HT1080 (cell line): ENCODE measurements around the gene CTNNA2. TPM values are rescaled to one million over a fixed set of nuclear protein-coding genes. Genes with fewer than 3 reads are reported as not detected.

ENCODE experiments used
- DNase-seq: peaks from one replicate; pipeline ENCODE4 v3.0.0-alpha.2; 2015; ENCODE audit warnings: low read depth
- total RNA-seq: library from RNA; depleted of rRNA; stranded (reverse); fragments of >200 nt; shearing (Covaris generic); gene quantifications from 2 replicates; pipeline ENCODE4 v1.2.3, GENCODE V29; 2014

Gene CTNNA2
- total RNA-seq, 1 experiment from 2014 or later: not detected

DNA sequence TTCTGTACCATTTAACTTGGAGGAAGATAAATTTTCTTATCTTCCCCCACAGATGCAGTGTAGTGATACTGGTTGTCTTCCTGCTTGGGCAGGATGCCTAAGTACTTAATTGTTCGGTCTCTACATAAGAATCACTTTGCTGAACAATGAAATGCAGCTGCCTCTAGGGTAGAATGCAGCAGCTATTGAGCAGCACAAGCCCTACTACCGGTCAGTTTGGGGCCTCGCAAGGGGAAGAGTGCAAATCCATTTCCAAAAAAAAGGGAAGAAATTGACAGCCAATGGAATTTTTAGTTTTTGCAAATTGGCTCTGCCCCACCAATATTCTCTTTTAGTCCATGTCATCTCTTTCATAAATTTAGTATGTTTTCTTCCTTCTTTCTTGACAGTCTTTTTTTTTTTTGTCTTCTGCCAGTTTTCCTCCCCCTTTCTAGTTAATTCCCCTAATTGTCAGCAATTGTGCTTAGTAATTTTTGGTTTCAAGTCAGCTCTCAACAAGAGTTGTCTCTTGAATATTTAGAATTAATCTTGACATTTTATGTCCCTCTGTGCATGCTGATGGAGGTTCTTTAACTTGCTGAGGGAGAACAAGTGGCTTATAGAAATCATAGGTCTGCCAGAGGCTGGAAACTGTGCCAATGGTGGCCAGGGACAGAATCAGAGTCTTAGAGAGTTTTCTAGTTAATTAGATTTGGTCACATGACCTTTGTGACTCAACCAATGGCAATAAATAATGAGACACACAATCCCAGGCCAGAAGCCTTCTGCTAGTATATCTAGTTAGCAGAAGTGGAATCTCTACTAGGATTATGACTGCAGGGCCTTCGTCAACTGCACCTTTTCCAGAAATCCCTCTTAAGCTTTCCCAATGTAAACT, 270.0 kb downstream of the CTNNA2 start:
- no peak for DNase-seq

GRCh38 chr2:79788952-79789651, 276.3 kb downstream of the CTNNA2 start:
- no peak for DNase-seq

GRCh38 chr2:79789811-79790210, 277.0 kb downstream of the CTNNA2 start:
- no peak for DNase-seq

DNA sequence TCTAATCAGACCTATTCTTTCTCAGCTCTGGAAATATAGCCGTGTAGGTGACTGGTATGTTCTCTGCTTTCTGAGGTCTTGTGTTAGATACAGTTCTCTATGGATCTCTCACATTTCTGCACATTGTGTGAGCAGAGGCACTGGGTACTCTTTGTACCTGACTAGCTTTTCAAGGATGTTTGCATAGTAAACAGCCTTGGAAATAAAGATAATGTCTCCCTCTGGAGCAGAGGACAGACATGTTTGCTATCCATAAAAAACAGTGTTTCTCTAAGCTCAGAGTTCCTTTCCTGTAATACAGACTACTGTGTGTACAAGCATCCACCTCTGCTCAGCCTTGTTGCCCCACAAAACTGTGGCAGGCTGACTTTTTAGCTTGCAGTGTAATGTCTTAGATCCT, 279.2 kb downstream of the CTNNA2 start:
- no peak for DNase-seq

DNA sequence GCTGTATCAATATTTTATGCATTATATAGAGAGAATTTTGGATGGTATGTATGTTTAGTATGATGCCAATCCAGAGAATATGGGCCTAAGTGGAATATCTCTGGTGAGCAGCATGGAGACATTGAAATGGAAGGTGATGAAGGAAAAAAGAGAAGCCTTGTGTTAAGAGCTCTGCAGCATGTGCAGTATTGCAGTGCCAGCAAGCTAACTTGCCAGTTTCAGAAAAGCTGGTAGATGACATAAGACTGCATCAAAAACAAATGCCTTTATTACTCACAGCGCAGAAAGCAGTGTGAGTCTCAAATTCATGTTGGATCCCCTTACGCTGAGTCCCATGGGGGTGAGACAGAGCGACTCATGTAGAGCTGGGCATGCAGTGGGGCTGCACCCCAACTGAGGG, 280.2 kb downstream of the CTNNA2 start:
- DNase-seq: no peak

DNA sequence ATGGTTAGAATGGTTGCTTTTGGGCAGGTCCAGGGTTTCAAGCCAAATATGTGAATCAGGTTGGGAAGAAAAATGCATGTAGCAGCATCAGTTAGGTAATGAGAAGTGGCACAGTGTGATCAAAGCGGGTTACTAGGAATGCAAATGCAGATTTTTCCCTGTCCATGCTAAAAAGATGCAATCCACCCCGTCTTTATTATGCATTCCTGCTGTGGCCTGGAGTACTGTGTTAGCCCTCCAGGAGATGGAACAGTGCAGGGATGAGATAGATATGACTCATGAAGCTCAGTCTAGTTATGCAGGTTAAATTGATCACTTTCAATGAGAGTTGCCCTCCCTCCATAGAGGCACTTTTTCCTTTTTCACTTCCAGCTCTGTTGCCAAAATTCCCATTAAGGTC, 283.8 kb downstream of the CTNNA2 start:
- DNase-seq: no peak

GRCh38 chr2:79798776-79799175, 285.9 kb downstream of the CTNNA2 start:
- no peak for DNase-seq

DNA sequence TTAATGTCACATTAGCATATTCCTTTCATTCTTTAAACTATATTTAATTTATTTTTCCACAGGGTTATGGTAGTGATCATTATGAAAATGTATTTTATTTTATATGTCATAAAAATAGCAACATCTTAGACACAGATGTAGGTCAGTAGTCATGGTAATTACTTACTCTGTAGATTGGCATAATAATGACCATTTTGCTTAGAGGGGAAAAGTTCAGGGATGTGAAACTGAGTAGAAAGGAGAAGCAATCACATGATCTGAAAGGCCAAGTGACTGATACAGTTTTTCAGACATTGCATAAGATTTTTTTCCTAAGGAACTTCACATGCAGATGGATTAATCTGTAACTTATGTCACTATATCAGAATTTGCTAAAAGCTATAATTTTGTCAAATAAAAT, 286.9 kb downstream of the CTNNA2 start:
- no peak for DNase-seq

GRCh38 chr2:79801082-79801481, 288.2 kb downstream of the CTNNA2 start:
- no peak for DNase-seq

DNA sequence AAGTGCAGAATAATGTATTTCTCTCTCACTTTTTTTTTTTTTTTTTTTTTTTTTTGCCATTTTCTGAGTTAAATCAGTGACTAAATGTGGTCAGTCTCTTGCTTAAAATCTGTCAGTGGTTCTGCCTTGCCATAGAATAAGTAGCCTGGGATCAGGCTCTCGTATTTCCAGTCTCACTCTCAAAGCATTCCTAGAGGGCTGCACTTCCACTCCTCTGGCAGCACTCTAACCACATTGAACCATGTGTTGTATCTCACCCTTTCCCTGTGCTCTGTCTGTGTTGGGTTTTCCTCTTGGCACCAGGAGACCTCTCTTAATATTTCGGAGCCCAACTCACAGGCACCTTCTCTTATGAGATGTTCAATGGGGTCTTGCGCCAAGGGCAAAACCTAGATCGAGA, 304.4 kb downstream of the CTNNA2 start:
- DNase-seq: no peak

DNA sequence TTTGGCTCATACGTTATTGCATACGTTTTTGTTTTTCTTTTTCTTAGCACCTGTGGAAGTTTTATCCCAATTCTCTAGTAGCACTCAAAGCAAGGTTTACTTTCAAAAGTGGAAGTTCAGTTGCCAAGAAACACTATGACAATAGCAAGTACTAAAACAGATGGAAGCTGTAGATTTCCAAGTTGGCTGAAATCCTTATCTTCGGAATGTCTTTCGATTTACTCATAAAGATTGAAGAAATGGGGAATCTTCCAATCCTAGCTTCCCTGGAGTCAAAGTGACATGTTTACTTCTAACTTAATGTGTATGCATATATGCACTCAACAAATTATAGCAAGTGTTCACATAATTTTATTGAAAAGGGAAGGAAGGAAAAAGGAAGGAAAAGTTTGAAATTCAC, 307.4 kb downstream of the CTNNA2 start:
- no peak for DNase-seq

- DNase-seq: no peak
Observed at GRCh38 chr2:79822136-79822535, 309.3 kb downstream of the CTNNA2 start.

- DNase-seq: no peak
Observed at GRCh38 chr2:79824086-79824786, 311.4 kb downstream of the CTNNA2 start.

DNA sequence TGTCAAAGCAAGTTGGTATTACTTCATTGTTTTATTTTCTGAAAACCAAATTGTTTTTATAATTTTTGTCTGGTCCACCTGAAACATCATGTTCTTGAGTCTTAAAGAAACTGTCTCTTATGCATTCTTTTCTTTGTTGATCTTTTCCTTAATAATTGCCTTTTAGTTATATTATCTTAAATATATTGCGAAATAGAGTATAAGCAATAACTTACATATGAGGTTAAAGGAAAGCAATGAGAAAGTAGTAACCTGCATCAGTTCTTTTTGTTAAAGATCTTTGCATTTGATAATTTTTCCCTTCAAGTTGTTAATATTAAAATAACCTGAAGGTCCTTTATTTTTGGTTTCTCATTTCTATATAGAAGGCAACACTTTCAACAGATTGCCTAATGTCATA, 315.0 kb downstream of the CTNNA2 start:
- no peak for DNase-seq

- DNase-seq: no peak
Observed at GRCh38 chr2:79830501-79830900, 317.6 kb downstream of the CTNNA2 start.

DNA sequence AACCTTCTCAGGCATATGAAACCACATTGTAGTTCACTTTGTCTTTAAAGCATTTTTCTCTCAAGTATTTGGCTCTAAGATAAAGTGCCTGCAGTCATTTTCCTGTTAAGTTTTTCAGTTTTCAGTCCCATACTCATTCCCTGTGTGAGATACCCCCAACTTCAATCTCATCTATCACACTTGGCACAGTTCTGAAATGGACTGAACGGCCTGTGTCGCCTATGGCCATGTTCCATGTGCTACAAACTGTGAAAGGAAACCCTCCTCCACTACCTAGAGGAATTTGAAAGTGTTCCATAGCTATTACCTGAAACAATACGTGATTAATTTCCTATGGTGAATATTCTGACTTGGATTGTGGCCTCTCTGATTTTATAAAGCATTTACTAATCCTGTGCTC, 319.1 kb downstream of the CTNNA2 start:
- no peak for DNase-seq

GRCh38 chr2:79832511-79833234, 319.8 kb downstream of the CTNNA2 start:
- no peak for DNase-seq

GRCh38 chr2:79833235-79833878, 320.5 kb downstream of the CTNNA2 start:
- no peak for DNase-seq

GRCh38 chr2:79835911-79836310, 323.1 kb downstream of the CTNNA2 start:
- DNase-seq: no peak

GRCh38 chr2:79844011-79844410, 331.2 kb downstream of the CTNNA2 start:
- DNase-seq: no peak

- DNase-seq: no peak
Observed at GRCh38 chr2:79846878-79847277, 334.0 kb downstream of the CTNNA2 start.
